ENCODE results near the gene MARVELD2. TPM values are rescaled to one million over a fixed set of nuclear protein-coding genes. Genes with fewer than 3 reads are reported as not detected.
A peak's percentile ranks its signal among the peaks of the same experiment; 100 is the strongest.
"Not testable (repeated sequence)": the region's sequence is repeated elsewhere in the genome, so short reads cannot be mapped to it uniquely, and the experiment has no call there.

The MARVELD2 gene
- total RNA-seq, 4 donors from 2014 or later, result 14.7 to 48.7 (median 30.7) TPM

GRCh38 chr5:69451941-69452647 is 37.2 kb downstream of the MARVELD2 start:
- DNase-seq, result no peak
- peaks cover 0 to 25% (median 16%) of the 10 kb centered on the region in 4 donors for H3K4me1 ChIP-seq
- intact Hi-C loops (cut with DNase I; ENCODE audit: low total_unique reads) (no loop called here), in situ Hi-C loops (cut with MboI; ENCODE audit: low pct_ligation_motif_present in 1 of 4, low pct_unique_long_range_greater_than_20kb in 1 of 4, low sequenced_read_pairs in 3 of 4) (no loop called here)
- 18 to 39% methylated on average over 4 of the region's 4 CpGs for WGBS, 2 donors (ENCODE audit: low coverage in 1 of 2)
- TF ChIP-seq CTCF (IDR thresholded peaks at IDR 0.05), result no peak
- peak in 2 of 3 donors; percentile 16 to 32 for TF ChIP-seq POLR2AphosphoS5 (IDR thresholded peaks at IDR 0.05)
- peak overlapping the region; percentile 87 to 93 (median 90) for H3K27ac ChIP-seq
- H3K36me3 ChIP-seq, result no peaks in the 10 kb centered on the region
- no peaks in the 10 kb centered on the region for H3K9me3 ChIP-seq
- no peaks in the 10 kb centered on the region for H3K27me3 ChIP-seq
- H3K4me3 ChIP-seq, result peak overlapping the region in 1 of 4 donors; percentile 29

- Histone ChIP-seq H3K27ac (peak overlapping the region; percentile 87 to 93 (median 90)), H3K4me1 (peaks cover 0 to 25% (median 16%) of the 10 kb centered on the region in 4 donors)
- WGBS, 2 donors (ENCODE audit: low coverage in 1 of 2), result 53 to 68% methylated on average over 3 of the region's 3 CpGs
- H3K9me3 ChIP-seq; in situ Hi-C loops (cut with MboI; ENCODE audit: low pct_ligation_motif_present in 1 of 4, low pct_unique_long_range_greater_than_20kb in 1 of 4, low sequenced_read_pairs in 3 of 4); H3K4me3 ChIP-seq; DNase-seq; H3K27me3 ChIP-seq; H3K36me3 ChIP-seq; intact Hi-C loops (cut with DNase I; ENCODE audit: low total_unique reads): not testable (repeated sequence)
Observed at GRCh38 chr5:69453487-69453886, 38.6 kb downstream of the MARVELD2 start.

- in situ Hi-C loops (cut with MboI; ENCODE audit: low pct_ligation_motif_present in 1 of 4, low pct_unique_long_range_greater_than_20kb in 1 of 4, low sequenced_read_pairs in 3 of 4) (no loop called here), intact Hi-C loops (cut with DNase I; ENCODE audit: low total_unique reads) (no loop called here)
- 32 to 51% methylated on average over 6 to 8 of the region's 8 CpGs for WGBS, 2 donors (ENCODE audit: low coverage in 1 of 2)
- no peaks in the 10 kb centered on the region for H3K9me3 ChIP-seq
- peaks cover 0 to 25% (median 16%) of the 10 kb centered on the region in 4 donors for H3K4me1 ChIP-seq
- no peaks in the 10 kb centered on the region for H3K27me3 ChIP-seq
- peak; percentile 54 for TF ChIP-seq POLR2A (IDR thresholded peaks at IDR 0.05)
- TF ChIP-seq CTCF (IDR thresholded peaks at IDR 0.05), result no peak
- peak in 2 of 3 donors; percentile 62 to 78 for TF ChIP-seq POLR2AphosphoS5 (IDR thresholded peaks at IDR 0.05)
- DNase-seq, result peak; percentile 38
- H3K27ac ChIP-seq, result peak overlapping the region; percentile 87 to 93 (median 90)
- H3K36me3 ChIP-seq, result no peaks in the 10 kb centered on the region
- peak overlapping the region in 3 of 4 donors; percentile 6 to 42 (median 21) for H3K4me3 ChIP-seq
Observed at GRCh38 chr5:69454460-69455249, 39.7 kb downstream of the MARVELD2 start.

- Histone ChIP-seq H3K27ac (peak overlapping the region; percentile 87 to 93 (median 90)), H3K4me1 (peaks cover 0 to 25% (median 16%) of the 10 kb centered on the region in 4 donors), H3K4me3 (peak overlapping the region in 1 of 4 donors; percentile 42)
- WGBS, 2 donors (ENCODE audit: low coverage in 1 of 2), result 87 to 91% methylated on average over 5 to 7 of the region's 7 CpGs
- DNase-seq; H3K36me3 ChIP-seq; H3K9me3 ChIP-seq; intact Hi-C loops (cut with DNase I; ENCODE audit: low total_unique reads); in situ Hi-C loops (cut with MboI; ENCODE audit: low pct_ligation_motif_present in 1 of 4, low pct_unique_long_range_greater_than_20kb in 1 of 4, low sequenced_read_pairs in 3 of 4); H3K27me3 ChIP-seq: not testable (repeated sequence)
Observed at GRCh38 chr5:69455428-69455988, 40.6 kb downstream of the MARVELD2 start.

- Histone ChIP-seq H3K4me3 (no peak overlapping the region), H3K27me3 (no peaks in the 10 kb centered on the region), H3K9me3 (no peaks in the 10 kb centered on the region), H3K27ac (no peak overlapping the region), H3K36me3 (no peaks in the 10 kb centered on the region), H3K4me1 (no peaks in the 10 kb centered on the region)
- TF ChIP-seq CTCF (IDR thresholded peaks at IDR 0.05) (no peak), POLR2AphosphoS5 (IDR thresholded peaks at IDR 0.05) (no peak), EP300 (IDR thresholded peaks at IDR 0.05; ENCODE audit: low read depth) (no peak), POLR2A (IDR thresholded peaks at IDR 0.05) (no peak)
- in situ Hi-C loops (cut with MboI; ENCODE audit: low pct_ligation_motif_present in 1 of 4, low pct_unique_long_range_greater_than_20kb in 1 of 4, low sequenced_read_pairs in 3 of 4), result no loop called here
- DNase-seq, result no peak
- intact Hi-C loops (cut with DNase I; ENCODE audit: low total_unique reads), result no loop called here
- WGBS, 2 donors (ENCODE audit: low coverage in 1 of 2), result 94 to 100% methylated on average over 1 of the region's 1 CpG
Observed at GRCh38 chr5:69462170-69462569, 47.3 kb downstream of the MARVELD2 start.

GRCh38 chr5:69466375-69466774 is 51.5 kb downstream of the MARVELD2 start:
- H3K4me3 ChIP-seq; H3K9me3 ChIP-seq; DNase-seq; H3K27ac ChIP-seq; H3K4me1 ChIP-seq; H3K27me3 ChIP-seq; intact Hi-C loops (cut with DNase I; ENCODE audit: low total_unique reads); H3K36me3 ChIP-seq; in situ Hi-C loops (cut with MboI; ENCODE audit: low pct_ligation_motif_present in 1 of 4, low pct_unique_long_range_greater_than_20kb in 1 of 4, low sequenced_read_pairs in 3 of 4): not testable (repeated sequence)
- 89% methylated on average over 3 of the region's 3 CpGs; no CpG with 5 or more reads in 1 of the 2 donors for whole genome bisulfite sequencing, 2 donors (ENCODE audit: low coverage in 1 of 2)
